Measurements from ENCODE around the gene NINJ1.

NINJ1 gene

GRCh38 chr9:93099551-93100275 lies 34.3 kb downstream of the NINJ1 start:
- no peak for DNase-seq

GRCh38 chr9:93098236-93098946 lies 35.7 kb downstream of the NINJ1 start:
- peak; percentile 89 to 92 for DNase-seq

- DNase-seq: no peak
Observed at GRCh38 chr9:93097511-93098201, 36.4 kb downstream of the NINJ1 start.

GRCh38 chr9:93096811-93097382 lies 37.2 kb downstream of the NINJ1 start:
- DNase-seq: no peak

DNA sequence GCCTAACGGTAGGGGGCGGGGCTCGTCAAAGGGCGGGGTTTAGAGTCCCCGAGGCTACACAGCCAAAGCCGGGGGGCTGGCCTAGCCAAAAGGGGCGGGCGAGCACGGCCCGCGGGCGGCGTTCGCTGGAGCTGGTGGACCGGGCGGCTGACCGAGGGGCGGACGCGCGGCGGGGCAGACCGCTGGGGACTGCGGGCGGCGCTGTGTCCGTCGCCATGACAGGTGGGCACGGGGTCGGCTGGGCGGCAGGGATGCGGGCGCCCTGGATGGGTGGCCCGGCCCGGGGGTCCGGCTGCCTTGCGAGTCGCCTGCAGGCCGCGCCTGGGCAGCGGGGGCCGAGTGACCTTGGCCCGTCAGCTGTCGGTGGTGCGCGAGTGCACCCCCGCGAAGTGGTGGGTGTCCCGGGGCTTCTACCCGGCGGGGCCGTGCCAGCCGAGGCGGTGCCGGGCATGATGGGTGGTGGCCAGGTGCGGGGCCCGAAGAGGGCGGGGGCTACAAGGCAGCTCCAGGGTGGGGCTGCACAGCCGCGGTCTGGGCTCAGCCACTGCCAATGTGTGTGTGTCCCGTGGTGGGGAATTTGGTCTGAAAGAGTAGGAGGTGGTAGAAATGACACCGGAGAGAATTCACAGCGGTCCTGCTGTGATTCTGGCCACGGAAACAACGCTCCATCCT lies 37.8 kb downstream of the NINJ1 start, which contains the start of gene CARD19:
Gene CARD19 (plus strand): TSS at position 87 of the 672 bp plus-strand sequence. CDS start 129 bp downstream, at position 216.
- peak in 1 of 2 experiments; percentile 41 for DNase-seq

DNA sequence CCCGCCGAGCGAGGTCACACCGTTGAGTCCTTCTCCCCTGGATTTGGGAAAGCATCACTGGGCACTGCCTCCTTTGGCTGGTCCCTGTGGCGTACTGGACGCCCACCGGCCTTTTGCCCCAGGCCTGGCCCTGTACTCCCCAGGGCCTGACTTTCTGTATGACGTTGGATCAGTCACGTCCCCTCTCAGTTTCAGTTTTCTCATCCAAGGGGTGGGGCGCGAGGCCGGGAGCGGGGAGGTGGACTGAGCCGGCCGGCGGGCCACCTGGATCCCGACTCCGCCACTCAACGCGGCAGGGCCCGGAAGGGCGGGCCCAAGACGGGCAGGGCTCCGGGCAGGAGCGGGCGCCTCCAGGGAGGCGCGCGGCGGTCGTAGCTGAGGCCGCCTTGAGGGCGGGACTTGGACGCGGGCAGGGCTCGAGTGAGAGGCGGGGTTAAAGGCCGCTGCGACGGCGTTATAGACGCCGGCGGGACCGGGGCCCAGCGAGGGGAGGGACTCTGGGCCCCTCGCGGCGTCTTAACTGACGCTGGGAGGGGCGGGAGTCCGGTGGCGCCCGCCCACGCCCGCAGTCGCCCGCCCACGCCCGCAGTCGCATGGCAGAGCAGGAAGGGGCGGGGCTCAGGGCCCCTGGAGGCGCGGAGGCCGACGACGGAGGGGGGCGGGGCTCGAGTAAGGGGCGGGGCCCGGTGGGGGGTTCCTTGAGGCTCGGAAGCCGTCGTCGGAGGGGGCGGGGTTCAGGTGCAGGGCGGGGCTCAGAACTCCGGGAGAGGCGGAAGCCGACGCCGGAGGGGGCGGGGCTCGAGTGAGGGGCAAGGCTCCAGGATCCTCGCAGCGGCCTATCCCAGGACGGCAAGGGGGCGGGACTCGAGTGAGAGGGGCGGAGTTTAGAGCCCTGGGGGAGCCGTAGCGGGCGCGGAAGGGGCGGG lies 38.6 kb downstream of the NINJ1 start:
- DNase-seq: peak; percentile 96 to 99

- no peak for DNase-seq
Observed at GRCh38 chr9:93094658-93095204, 39.3 kb downstream of the NINJ1 start.

DNA sequence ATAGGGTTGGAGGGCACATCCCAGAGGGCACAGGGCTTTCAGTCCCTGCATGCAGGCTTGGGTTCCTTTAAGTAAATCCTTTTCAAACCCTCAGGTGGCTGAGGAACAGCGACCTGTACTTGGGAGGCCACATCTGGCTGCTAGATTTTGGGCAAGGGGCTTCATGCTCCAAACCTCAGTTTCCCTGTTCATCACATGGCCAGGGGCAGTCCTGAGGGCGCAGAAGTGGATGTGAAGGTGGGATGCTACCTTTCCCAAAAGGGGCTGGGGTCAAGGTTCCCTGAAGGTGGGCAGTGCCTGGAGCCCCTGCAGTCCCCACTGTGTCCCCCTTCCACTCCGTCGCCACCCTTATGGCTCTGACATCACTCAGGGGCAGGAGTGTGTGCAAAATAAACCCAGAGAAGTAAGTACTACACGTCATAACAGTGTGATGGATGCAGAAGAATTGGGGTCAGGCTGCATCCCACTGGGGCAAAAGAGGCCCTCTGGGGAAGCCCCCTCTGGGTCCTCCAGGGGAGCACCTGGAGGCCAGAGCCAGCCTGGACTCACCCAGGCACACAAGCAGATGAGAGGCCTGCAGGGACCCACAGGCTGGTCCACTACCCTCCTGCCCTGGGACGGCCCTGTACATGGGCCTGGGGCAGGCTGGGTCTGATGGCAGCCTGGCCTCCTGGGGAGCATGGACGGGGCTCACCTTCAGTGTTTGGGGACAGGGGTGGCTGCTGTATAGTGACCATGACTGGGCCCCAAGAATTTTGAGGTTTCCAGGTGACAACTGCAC lies 40.0 kb downstream of the NINJ1 start:
- no peak for DNase-seq

DNA sequence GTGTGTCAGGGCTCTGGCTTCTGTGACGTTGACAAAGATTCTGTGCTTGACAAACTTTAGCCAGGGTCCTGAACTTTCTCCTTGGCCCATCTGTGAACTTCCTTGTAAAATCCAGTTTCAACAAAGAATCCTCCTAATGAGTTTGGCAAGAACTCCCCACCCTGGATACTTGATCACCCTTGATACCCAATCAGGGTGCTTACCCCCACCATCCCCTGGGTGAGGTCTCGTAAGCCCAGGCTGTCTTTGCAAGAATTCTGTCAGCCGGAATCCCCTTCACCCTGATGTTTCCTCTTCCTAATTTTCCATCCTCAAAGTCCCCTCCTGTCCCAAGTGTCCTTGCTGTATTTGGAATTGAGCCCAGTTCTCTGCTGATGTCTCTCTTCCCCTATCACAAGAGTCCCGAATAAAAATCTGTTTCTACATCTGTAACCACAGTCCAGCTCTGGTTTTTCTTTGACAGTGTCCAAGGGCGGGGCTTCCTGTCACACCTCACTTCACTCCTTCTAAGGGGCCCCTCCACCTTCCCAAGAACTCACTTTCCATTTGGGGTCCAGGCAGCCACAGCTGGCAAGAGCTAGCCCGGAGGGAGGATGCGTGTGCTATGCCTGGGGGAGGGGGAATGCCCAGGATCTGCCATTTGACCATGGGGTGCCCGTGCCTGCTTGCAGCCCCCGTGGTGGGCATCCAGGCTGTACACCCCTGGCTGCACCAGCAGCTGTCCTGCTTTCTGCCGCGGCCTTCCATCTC lies 40.7 kb downstream of the NINJ1 start:
- DNase-seq: no peak

GRCh38 chr9:93092251-93092991 lies 41.6 kb downstream of the NINJ1 start:
- DNase-seq: no peak

DNA sequence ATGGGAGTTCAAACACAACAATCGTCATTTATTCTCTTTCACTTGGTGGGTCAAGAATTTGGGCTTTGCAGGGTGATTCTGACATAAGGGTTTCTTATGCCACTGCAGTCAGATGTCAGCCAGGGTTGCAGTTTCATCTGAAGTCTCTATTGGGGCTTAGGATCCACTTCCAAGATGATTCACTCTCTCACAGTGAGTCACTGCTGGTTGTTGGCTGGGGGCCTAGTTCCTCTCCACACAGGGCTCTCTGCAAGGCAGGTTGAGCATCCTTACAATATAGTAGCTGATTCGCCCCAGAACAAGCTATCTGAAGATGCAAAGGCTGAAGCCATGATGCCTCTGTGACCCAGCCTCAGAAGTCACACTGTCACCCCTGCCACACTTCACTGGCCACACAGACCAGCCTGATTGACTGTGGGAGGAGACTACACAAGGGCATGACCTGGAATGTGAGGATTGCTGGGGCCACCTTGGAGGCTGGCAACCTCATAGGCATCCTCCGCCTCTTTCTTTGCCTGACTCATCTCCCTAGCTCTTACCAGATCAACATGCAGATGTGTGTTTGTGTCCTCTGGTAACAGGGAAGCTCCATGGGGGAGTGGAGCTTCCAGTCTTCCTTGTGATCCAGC lies 42.5 kb downstream of the NINJ1 start:
- peak; percentile 53 to 67 for DNase-seq

- no peak for DNase-seq
Observed at GRCh38 chr9:93091056-93091452, 43.0 kb downstream of the NINJ1 start.

DNA sequence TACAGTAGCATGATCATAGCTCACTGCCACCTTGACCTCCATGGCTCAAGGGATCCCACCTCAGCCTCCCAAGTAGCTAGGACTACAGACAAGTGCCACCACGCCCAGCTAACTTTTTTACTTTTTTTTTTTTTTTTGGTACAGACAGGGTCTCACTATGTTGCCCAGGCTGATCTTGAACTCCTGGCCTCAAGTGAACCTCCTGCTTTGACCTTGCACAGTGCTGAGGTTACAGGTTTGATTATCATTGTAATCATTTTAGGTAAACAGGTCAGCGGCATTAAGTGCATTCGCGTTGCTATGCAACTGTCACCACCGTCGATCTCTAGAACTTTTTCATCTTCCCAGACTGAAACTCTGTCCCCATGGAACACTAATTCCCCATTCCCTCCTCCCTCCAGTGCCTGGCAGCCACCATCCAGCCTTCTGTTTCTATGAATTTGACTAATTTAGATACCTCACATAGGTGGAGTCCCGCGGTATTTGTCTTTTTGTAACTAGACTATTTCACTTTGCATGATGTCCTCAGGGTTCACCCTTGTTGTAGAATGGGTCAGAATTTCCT lies 43.9 kb downstream of the NINJ1 start:
- DNase-seq: no peak

DNA sequence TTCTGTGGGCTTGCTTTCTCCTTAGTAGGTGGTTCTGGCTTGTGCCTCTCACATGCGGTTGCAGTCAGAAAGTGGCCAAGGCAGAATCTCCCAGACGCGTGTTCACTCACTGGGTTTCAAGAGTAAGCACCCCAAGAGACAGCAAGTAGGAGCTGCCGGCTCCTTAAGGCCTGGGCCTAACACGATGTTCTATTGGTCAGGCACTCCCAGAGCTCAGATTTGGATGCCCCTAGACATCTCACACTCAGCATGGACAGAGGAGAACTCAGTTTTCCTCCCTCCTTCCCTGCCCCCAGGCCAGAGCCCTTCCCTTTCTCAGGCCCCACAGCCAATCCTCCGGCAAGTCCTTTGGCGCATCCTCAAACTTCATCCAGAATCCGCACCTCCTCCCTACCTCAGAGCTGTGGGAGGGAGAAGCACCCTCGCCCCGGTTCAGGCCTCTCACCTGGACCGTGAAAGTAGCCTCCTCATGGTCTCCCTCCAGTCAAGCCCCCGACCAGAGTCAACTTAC lies 44.5 kb downstream of the NINJ1 start:
- DNase-seq: no peak

DNA sequence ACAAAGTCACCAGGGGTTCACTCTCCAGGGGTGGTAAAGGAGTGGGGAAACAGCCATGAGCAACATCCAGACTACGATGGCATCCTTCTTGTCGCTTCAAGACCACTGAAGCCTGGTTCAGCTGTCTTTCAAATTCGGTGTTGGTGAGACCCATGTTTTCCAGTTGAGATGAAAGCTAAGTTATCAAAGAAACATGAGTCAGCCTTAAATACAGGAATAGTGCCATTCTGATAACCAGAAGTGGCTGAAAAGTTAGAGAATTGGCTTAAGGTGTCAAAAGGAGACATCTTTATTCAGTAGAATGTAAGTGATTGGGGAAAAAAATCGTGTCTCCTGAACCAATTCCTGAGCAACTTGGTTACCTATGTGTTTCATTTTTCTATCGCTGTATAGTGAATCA lies 45.0 kb downstream of the NINJ1 start:
- no peak for DNase-seq

DNA sequence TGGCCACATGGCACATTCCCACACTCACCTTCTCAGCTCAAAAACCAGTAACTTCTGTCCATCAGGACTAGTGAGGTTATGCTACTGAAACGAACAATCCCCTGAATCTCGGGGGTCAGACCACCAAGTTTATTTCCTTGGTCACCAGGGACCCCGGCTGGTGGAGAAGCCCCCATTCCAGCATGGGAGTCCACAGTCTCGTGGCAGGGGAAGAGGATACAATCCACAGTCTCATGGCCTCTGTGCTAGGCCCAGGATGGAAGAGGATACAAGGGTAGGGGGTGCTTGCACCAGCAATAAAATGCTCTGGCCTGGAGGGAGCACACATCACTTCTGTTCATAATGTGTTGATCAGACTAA lies 45.4 kb downstream of the NINJ1 start:
- DNase-seq: no peak

- no peak for DNase-seq
Observed at GRCh38 chr9:93087971-93088655, 45.9 kb downstream of the NINJ1 start.
